GM12878 (cell line): ENCODE measurements around the gene USP21. TPM values are rescaled to one million over a fixed set of nuclear protein-coding genes. Genes with fewer than 3 reads are reported as not detected.

Experiments used
- ATAC-seq: fragments of 200-7000 bp; cut with Tn5 transposase; 3 replicates; pipeline ENCODE4 v1.9.1; 2020; ENCODE audit warnings: mild to moderate bottlenecking, moderate library complexity
- BruUV-seq: library from RNA; stranded (reverse); fragments of 400-500 nt; replicated peaks from 2 replicates; lab custom pipeline; 2021; lab: Mats Ljungman, UMichigan
- CTCF ChIA-PET: fragments of 300-600 bp; sonication (Branson Sonifier 250); formaldehyde crosslinking; extraction: SDS; loops from one replicate; lab custom pipeline; 2021; ENCODE audit warnings: inconsistent platforms; lab: Yijun Ruan, JAX
- POLR2A ChIA-PET: fragments of 350-600 bp; formaldehyde crosslinking; extraction: SDS; loops from one replicate; lab custom pipeline; 2021; ENCODE audit warnings: inconsistent platforms; lab: Charles Lee
- RAD21 ChIA-PET: fragments of 300-600 bp; sonication (Branson Sonifier 250); formaldehyde crosslinking; loops from one replicate; lab custom pipeline; 2023; ENCODE audit warnings: antibody characterized with exemption; ENCODE audit not compliant: unreplicated experiment; lab: Charles Lee
- SMC1A ChIA-PET: fragments of 300-600 bp; sonication (Branson Sonifier 250); formaldehyde crosslinking; loops from one replicate; lab custom pipeline; 2023; ENCODE audit not compliant: unreplicated experiment, uncharacterized antibody; lab: Charles Lee
- DNase-seq: peaks from one replicate; pipeline ENCODE4 v3.0.0-alpha.2; 2011; ENCODE audit warnings: low read depth, low spot score
- FAIRE-seq: peaks from 3 replicates; lab custom pipeline; 2011; peaks lifted over from hg19 to GRCh38; lab: Jason Lieb, UNC
- H2AFZ ChIP-seq: 2 replicates; pipeline ENCODE4 v1.6.0; 2011; ENCODE audit warnings: low read depth, low read length, control low read depth; ENCODE audit not compliant: control insufficient read depth
- H3K27ac ChIP-seq: 2 replicates; pipeline ENCODE4 v1.5.1; 2011; ENCODE audit warnings: control low read depth; ENCODE audit not compliant: control insufficient read depth, insufficient read depth
- H3K27me3 ChIP-seq, 2 experiments: replicated peaks in 1 of 2; 2 replicates each; pipeline versions ENCODE4 v1.6.0 to v1.6.1; 2011; ENCODE audit warnings: low read length in 1 of 2; ENCODE audit not compliant: control insufficient read depth in 2 of 2, insufficient read depth in 2 of 2
- H3K36me3 ChIP-seq, 2 experiments: 2 replicates each; pipeline ENCODE4 v1.5.1; 2011; ENCODE audit warnings: low read length in 1 of 2; ENCODE audit not compliant: control insufficient read depth in 2 of 2, insufficient read depth in 2 of 2
- H3K4me1 ChIP-seq: 2 replicates; pipeline ENCODE4 v1.6.1; 2011; ENCODE audit warnings: mild to moderate bottlenecking, low read length, moderate library complexity, mixed read lengths; ENCODE audit not compliant: control insufficient read depth, insufficient read depth
- H3K4me2 ChIP-seq: 2 replicates; pipeline ENCODE4 v1.6.0; 2011; ENCODE audit warnings: control low read depth; ENCODE audit not compliant: control insufficient read depth, insufficient read depth
- H3K4me3 ChIP-seq: fragments of 200-600 bp; sonication (generic); 2 replicates; pipeline ENCODE4 v1.5.1; 2016
- H3K79me2 ChIP-seq: 2 replicates; pipeline ENCODE4 v1.6.0; 2011; ENCODE audit warnings: low read length; ENCODE audit not compliant: control insufficient read depth, insufficient read depth
- H3K9ac ChIP-seq: 2 replicates; pipeline ENCODE4 v1.8.0; 2011; ENCODE audit warnings: low read length, control low read depth, mixed read lengths; ENCODE audit not compliant: control insufficient read depth, insufficient read depth
- H3K9me3 ChIP-seq: replicated peaks from 3 replicates; pipeline ENCODE4 v1.5.1; 2011; ENCODE audit warnings: mild to moderate bottlenecking, low read length; ENCODE audit not compliant: control insufficient read depth, insufficient read depth
- H4K20me1 ChIP-seq: 2 replicates; pipeline ENCODE4 v1.6.0; 2011; ENCODE audit not compliant: control insufficient read depth, insufficient read depth
- BACH1 ChIP-seq: fragments of 450-650 bp; IDR thresholded peaks from 2 replicates; pipeline ENCODE4 v1.6.1; 2017; ENCODE audit warnings: mild to moderate bottlenecking, borderline replicate concordance
- CBFB ChIP-seq: IDR thresholded peaks from 2 replicates; pipeline ENCODE4 v1.6.1; 2016; ENCODE audit warnings: antibody characterized with exemption, low read depth
- CHD1 ChIP-seq: IDR thresholded peaks from 2 replicates; pipeline ENCODE4 v1.6.1; 2012; ENCODE audit warnings: low read depth, low read length, improper control_type of control experiment
- CREM ChIP-seq: IDR thresholded peaks from 2 replicates; pipeline ENCODE4 v1.6.1; 2014; ENCODE audit warnings: antibody characterized with exemption, low read depth
- GABPA ChIP-seq: IDR thresholded peaks from 2 replicates; pipeline ENCODE4 v1.6.1; 2014; ENCODE audit warnings: antibody characterized with exemption, low read depth, mild to moderate bottlenecking, inconsistent platforms
- IKZF1 ChIP-seq: fragments of 450-650 bp; conservative IDR thresholded peaks from 2 replicates; pipeline ENCODE4 v1.6.1; 2017; ENCODE audit warnings: antibody characterized with exemption, mild to moderate bottlenecking
- MXI1 ChIP-seq: fragments of 150-350 bp; IDR thresholded peaks from 2 replicates; pipeline ENCODE4 v1.6.1; 2011; ENCODE audit warnings: low read depth, mild to moderate bottlenecking, inconsistent platforms, low read length, improper control_type of control experiment
- NR2C2 ChIP-seq: IDR thresholded peaks from 2 replicates; pipeline ENCODE4 v1.6.1; 2011; ENCODE audit warnings: borderline replicate concordance, low read depth; ENCODE audit not compliant: control insufficient read depth, insufficient read length
- NRF1 ChIP-seq: conservative IDR thresholded peaks from 2 replicates; pipeline ENCODE4 v1.6.1; 2011; ENCODE audit warnings: mild to moderate bottlenecking, low read depth, low read length, improper control_type of control experiment
- RELB ChIP-seq: fragments of 450-650 bp; IDR thresholded peaks from 2 replicates; pipeline ENCODE4 v1.6.1; 2017; ENCODE audit warnings: low read depth, mild to moderate bottlenecking, moderate library complexity
- RFX5 ChIP-seq: IDR thresholded peaks from 2 replicates; pipeline ENCODE4 v1.6.1; 2011; ENCODE audit warnings: low read depth, low read length, improper control_type of control experiment
- SIN3A ChIP-seq: IDR thresholded peaks from 2 replicates; pipeline ENCODE4 v1.6.1; 2012; ENCODE audit warnings: low read depth, low read length, improper control_type of control experiment
- SMARCA5 ChIP-seq: fragments of 450-650 bp; IDR thresholded peaks from 2 replicates; pipeline ENCODE4 v1.6.1; 2017; ENCODE audit warnings: mild to moderate bottlenecking
- SP1 ChIP-seq: IDR thresholded peaks from one replicate; pipeline ENCODE4 v1.6.1; 2011; ENCODE audit warnings: low read depth, low read length
- ZNF207 ChIP-seq: fragments of 450-650 bp; IDR thresholded peaks from 2 replicates; pipeline ENCODE4 v1.6.1; 2014; ENCODE audit warnings: antibody characterized with exemption, mild to moderate bottlenecking, borderline replicate concordance
- WGBS: methylation state at CpG from one replicate; pipeline ENCODE4 v1.1.6; 2016; ENCODE audit warnings: low lambda C conversion rate; ENCODE audit not compliant: insufficient replicate concordance, insufficient coverage; ENCODE audit errors: missing lambda C conversion rate; 5-methylcytosine and 5-hydroxymethylcytosine counted together
- in situ Hi-C: fragments of 300-500 bp; cut with MboI; formaldehyde crosslinking; loops from 9 replicates; pipeline ENCODE4 v1.14.3; 2018; ENCODE audit warnings: mixed read lengths
- intact Hi-C: fragments of 100-400 bp; cut with micrococcal nuclease; formaldehyde crosslinking; loops from one replicate; pipeline ENCODE4 v1.14.2; 2022; ENCODE audit not compliant: unreplicated experiment
- polyA plus RNA-seq, 11 experiments: library from polyadenylated mRNA; depleted of rRNA in 4 of 11; unstranded in 6 of 11; stranded (reverse) in 5 of 11; fragments of >200 nt; fragmentation: Nextera tagmentation in 4 of 11; fragmentation: Illumina TruSeq in 1 of 11; extraction: Ambion mirVana in 4 of 11; extraction: Trizol in 1 of 11; gene quantifications; 1 replicate in 1 of 11; 2 replicates in 10 of 11; pipeline versions ENCODE4 v1.2.1 to v1.2.3, GENCODE V29; 2011 to 2016; ENCODE audit warnings: inconsistent platforms in 2 of 11, missing spikeins in 2 of 11, low read depth in 1 of 11
- total RNA-seq, 4 experiments: library from RNA; depleted of rRNA in 3 of 4; stranded (reverse); fragments of >200 nt in 3 of 4; fragmentation: Illumina TruSeq in 1 of 4; extraction: Trizol in 1 of 4; gene quantifications; 2 replicates each; pipeline versions ENCODE4 v1.2.1 to v1.2.3, GENCODE V29; 2013 to 2021
- TF ChIP-seq, protein P1 (sequence below): fragments of 450-650 bp; IDR thresholded peaks from 2 replicates; pipeline ENCODE4 v1.6.1; 2016; ENCODE audit warnings: mild to moderate bottlenecking, moderate library complexity, borderline replicate concordance

USP21 gene
- total and polyA plus RNA-seq, 10 of the 15 experiments (the other 5 are each of a cell fraction or from before 2014, with no cell fraction given) = 3.2 to 28.6 (median 16.6) TPM

GRCh38 chr1:161117759-161118581, 41.3 kb upstream of the USP21 start, which contains the start of the genes NIT1 and PFDN2:
Gene NIT1 (plus strand): TSS chr1:161118105. CDS start chr1:161118177, 72 bp downstream.
Gene PFDN2 (minus strand): TSS chr1:161118037. CDS start chr1:161118026, 11 bp downstream.
- CTCF ChIA-PET = interaction anchor here (1.0 to 1.9 kb wide), 11 partner anchors 13 to 53 kb away, joined by 3 to 8 read pairs (median 4); partner anchors contain the start of genes DEDD and KLHDC9
- under 1% methylated on average over 57 of the region's 58 CpGs for WGBS
- Histone ChIP-seq H3K79me2 (peaks cover 63% of the 10 kb centered on the region), H3K27me3 (no peaks in the 10 kb centered on the region), H3K9me3 (no peaks in the 10 kb centered on the region), H2AFZ (peak within 1 kb of the TSS; percentile 73), H3K4me1 (peaks cover 19% of the 10 kb centered on the region), H3K9ac (peak within 1 kb of the TSS; percentile 89), H3K36me3 (peaks cover 9 to 12% of the 10 kb centered on the region in 2 experiments; a peak in 3 of 4 replicates), H3K4me3 (peak within 1 kb of the TSS; percentile 74), H3K4me2 (peak within 1 kb of the TSS; percentile 70), H4K20me1 (no peaks in the 10 kb centered on the region), H3K27ac (peak within 1 kb of the TSS; percentile 90)
- FAIRE-seq (peak; percentile 98), ATAC-seq (peak; percentile 87), DNase-seq (peak; percentile 38)
- BruUV-seq = no TSS peak
- RAD21 ChIA-PET = interaction anchor here (0.8 to 1.7 kb wide), 7 partner anchors 14 to 72 kb away, joined by 3 to 8 read pairs (median 5); partner anchors contain the start of genes DEDD, PPOX and USF1
- SMC1A ChIA-PET = interaction anchor here (0.6 to 1.7 kb wide), 16 partner anchors 10 to 627 kb away, joined by 3 to 5 read pairs (median 3); partner anchors contain the start of genes ARHGAP30 and DEDD
- POLR2A ChIA-PET = interaction anchor here (0.6 to 3.1 kb wide), 10 partner anchors 11 to 76 kb away, joined by 3 to 24 read pairs (median 4); partner anchors contain the start of genes ARHGAP30 and DEDD
- in situ Hi-C loops = no loop called here
- intact Hi-C loops = loop anchor here (5.0 kb wide), 1 partner anchor 71 kb away; the partner anchor contains the start of gene USF1
- TF ChIP-seq, protein P1, sequence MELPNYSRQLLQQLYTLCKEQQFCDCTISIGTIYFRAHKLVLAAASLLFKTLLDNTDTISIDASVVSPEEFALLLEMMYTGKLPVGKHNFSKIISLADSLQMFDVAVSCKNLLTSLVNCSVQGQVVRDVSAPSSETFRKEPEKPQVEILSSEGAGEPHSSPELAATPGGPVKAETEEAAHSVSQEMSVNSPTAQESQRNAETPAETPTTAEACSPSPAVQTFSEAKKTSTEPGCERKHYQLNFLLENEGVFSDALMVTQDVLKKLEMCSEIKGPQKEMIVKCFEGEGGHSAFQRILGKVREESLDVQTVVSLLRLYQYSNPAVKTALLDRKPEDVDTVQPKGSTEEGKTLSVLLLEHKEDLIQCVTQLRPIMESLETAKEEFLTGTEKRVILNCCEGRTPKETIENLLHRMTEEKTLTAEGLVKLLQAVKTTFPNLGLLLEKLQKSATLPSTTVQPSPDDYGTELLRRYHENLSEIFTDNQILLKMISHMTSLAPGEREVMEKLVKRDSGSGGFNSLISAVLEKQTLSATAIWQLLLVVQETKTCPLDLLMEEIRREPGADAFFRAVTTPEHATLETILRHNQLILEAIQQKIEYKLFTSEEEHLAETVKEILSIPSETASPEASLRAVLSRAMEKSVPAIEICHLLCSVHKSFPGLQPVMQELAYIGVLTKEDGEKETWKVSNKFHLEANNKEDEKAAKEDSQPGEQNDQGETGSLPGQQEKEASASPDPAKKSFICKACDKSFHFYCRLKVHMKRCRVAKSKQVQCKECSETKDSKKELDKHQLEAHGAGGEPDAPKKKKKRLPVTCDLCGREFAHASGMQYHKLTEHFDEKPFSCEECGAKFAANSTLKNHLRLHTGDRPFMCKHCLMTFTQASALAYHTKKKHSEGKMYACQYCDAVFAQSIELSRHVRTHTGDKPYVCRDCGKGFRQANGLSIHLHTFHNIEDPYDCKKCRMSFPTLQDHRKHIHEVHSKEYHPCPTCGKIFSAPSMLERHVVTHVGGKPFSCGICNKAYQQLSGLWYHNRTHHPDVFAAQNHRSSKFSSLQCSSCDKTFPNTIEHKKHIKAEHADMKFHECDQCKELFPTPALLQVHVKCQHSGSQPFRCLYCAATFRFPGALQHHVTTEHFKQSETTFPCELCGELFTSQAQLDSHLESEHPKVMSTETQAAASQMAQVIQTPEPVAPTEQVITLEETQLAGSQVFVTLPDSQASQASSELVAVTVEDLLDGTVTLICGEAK = peak; percentile 86
- TF ChIP-seq RFX5 (peak; percentile 31; the same call in 1 of the 2 replicates), SIN3A (peak; percentile 75; the same call in 1 of the 2 replicates), MXI1 (peak; percentile 81; the same call in 1 of the 2 replicates), CBFB (0 out of 2 replicates have a peak, but pooled peaks have one; percentile 44), NR2C2 (no peak), GABPA (peak; percentile 86), BACH1 (peak; percentile 59; the same call in 1 of the 2 replicates), CREM (peak; percentile 90), SP1 (no peak), CHD1 (no peak), NRF1 (no peak), ZNF207 (0 out of 2 replicates have a peak, but pooled peaks have one; percentile 27), IKZF1 (peak; percentile 51), RELB (0 out of 2 replicates have a peak, but pooled peaks have one; percentile 74), SMARCA5 (0 out of 2 replicates have a peak, but pooled peaks have one; percentile 53)
